Prostate gland (tissue), 2 donors: Measurements from ENCODE around the gene STRA8. TPM values are rescaled to one million over a fixed set of nuclear protein-coding genes. Genes with fewer than 3 reads are reported as not detected.

Experiments used
- DNase-seq: peaks from one replicate; pipeline ENCODE4 v3.0.0-alpha.2; 2019; ENCODE audit warnings: low spot score
- H3K27ac ChIP-seq, 2 donors: fragments of 200-600 bp; sonication (generic); 2 replicates each; pipeline ENCODE4 v1.5.1; 2017 to 2019
- H3K27me3 ChIP-seq: fragments of 200-600 bp; sonication (generic); replicated peaks from 2 replicates; pipeline ENCODE4 v1.5.1; 2019; ENCODE audit not compliant: insufficient read depth
- H3K36me3 ChIP-seq, 2 donors: fragments of 200-600 bp; sonication (generic); 1 replicate in 1 of 2; 2 replicates in 1 of 2; pipeline versions ENCODE4 v1.5.1 to v1.8.1; 2017 to 2019
- H3K4me1 ChIP-seq: fragments of 200-600 bp; sonication (generic); replicated peaks from 2 replicates; pipeline ENCODE4 v1.5.1; 2019
- H3K4me3 ChIP-seq, 2 donors: fragments of 200-600 bp; sonication (generic); 2 replicates each; pipeline ENCODE4 v1.5.1; 2017 to 2019
- H3K9me3 ChIP-seq: fragments of 200-600 bp; sonication (generic); 2 replicates; pipeline ENCODE4 v1.5.1; 2017
- POLR2A ChIP-seq: fragments of 450-650 bp; IDR thresholded peaks from one replicate; pipeline ENCODE4 v1.6.1; 2016; ENCODE audit warnings: antibody characterized with exemption, mild to moderate bottlenecking
- POLR2AphosphoS5 ChIP-seq: sonication (generic); formaldehyde crosslinking; IDR thresholded peaks from one replicate; pipeline ENCODE4 v1.6.1; 2017; ENCODE audit warnings: antibody characterized with exemption
- WGBS: methylation state at CpG from one replicate; pipeline ENCODE4 v1.1.5; 2018; 5-methylcytosine and 5-hydroxymethylcytosine counted together
- intact Hi-C: fragments of 100-400 bp; cut with DNase I; formaldehyde crosslinking; loops from one replicate; pipeline ENCODE4 v1.14.2; 2022
- total RNA-seq, 2 donors: library from RNA; depleted of rRNA; stranded (reverse); fragments of >200 nt; gene quantifications; one replicate each; pipeline ENCODE4 v1.1.0, GENCODE V29; 2016
- TF ChIP-seq, protein P1 (sequence below), 4 experiments: fragments of 200-600 bp in 2 of 4; fragments of 450-650 bp in 2 of 4; sonication (generic) in 2 of 4; IDR thresholded peaks; 1 replicate in 3 of 4; 2 replicates in 1 of 4; pipeline ENCODE4 v1.5.1; 2016 to 2019; ENCODE audit warnings: antibody characterized with exemption in 4 of 4, mild to moderate bottlenecking in 2 of 4, moderate library complexity in 2 of 4

The STRA8 gene, protein sequence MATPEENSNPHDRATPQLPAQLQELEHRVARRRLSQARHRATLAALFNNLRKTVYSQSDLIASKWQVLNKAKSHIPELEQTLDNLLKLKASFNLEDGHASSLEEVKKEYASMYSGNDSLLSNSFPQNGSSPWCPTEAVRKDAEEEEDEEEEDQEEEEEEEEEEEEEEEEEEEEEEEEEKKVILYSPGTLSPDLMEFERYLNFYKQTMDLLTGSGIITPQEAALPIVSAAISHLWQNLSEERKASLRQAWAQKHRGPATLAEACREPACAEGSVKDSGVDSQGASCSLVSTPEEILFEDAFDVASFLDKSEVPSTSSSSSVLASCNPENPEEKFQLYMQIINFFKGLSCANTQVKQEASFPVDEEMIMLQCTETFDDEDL
- not detected for total RNA-seq

DNA sequence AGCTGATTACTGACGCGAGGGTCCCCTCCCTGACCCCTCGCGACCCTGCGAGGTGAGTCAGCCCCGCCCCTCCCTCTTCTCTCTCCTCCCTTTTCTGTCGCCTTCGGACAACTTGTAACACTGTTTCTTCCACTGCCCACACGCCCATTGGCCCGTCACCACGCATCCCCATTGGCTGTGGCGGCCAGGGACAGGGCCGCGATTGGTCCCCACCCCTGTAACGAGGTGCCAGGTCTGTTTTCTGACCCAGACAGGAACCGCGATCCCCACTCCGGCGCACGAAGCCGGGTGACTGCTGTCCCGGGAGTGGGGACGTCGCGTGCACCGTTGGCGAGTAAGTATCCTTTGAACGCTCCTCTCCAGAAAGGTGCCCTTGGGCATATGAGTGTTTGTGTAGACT, at the start of gene STRA8:
Gene STRA8, plus strand, starts transcription at position 269 of the 400 bp plus-strand sequence. CDS start 6,687 bp downstream, outside the sequence.
- DNase-seq: no peak
- Histone ChIP-seq H3K27ac (no peak within 1 kb of the TSS), H3K4me3 (no peak within 1 kb of the TSS), H3K27me3 (no peaks in the 10 kb centered on the region), H3K36me3 (no peaks in the 10 kb centered on the region), H3K4me1 (no peaks in the 10 kb centered on the region), H3K9me3 (no peaks in the 10 kb centered on the region)
- TF ChIP-seq, protein P1, sequence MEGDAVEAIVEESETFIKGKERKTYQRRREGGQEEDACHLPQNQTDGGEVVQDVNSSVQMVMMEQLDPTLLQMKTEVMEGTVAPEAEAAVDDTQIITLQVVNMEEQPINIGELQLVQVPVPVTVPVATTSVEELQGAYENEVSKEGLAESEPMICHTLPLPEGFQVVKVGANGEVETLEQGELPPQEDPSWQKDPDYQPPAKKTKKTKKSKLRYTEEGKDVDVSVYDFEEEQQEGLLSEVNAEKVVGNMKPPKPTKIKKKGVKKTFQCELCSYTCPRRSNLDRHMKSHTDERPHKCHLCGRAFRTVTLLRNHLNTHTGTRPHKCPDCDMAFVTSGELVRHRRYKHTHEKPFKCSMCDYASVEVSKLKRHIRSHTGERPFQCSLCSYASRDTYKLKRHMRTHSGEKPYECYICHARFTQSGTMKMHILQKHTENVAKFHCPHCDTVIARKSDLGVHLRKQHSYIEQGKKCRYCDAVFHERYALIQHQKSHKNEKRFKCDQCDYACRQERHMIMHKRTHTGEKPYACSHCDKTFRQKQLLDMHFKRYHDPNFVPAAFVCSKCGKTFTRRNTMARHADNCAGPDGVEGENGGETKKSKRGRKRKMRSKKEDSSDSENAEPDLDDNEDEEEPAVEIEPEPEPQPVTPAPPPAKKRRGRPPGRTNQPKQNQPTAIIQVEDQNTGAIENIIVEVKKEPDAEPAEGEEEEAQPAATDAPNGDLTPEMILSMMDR (IDR thresholded peaks at IDR 0.05): no peak
- TF ChIP-seq POLR2AphosphoS5: no peak
- no peak for TF ChIP-seq POLR2A
- intact Hi-C loops: no loop called here
- 96% methylated on average over 28 of the region's 28 CpGs for WGBS

DNA sequence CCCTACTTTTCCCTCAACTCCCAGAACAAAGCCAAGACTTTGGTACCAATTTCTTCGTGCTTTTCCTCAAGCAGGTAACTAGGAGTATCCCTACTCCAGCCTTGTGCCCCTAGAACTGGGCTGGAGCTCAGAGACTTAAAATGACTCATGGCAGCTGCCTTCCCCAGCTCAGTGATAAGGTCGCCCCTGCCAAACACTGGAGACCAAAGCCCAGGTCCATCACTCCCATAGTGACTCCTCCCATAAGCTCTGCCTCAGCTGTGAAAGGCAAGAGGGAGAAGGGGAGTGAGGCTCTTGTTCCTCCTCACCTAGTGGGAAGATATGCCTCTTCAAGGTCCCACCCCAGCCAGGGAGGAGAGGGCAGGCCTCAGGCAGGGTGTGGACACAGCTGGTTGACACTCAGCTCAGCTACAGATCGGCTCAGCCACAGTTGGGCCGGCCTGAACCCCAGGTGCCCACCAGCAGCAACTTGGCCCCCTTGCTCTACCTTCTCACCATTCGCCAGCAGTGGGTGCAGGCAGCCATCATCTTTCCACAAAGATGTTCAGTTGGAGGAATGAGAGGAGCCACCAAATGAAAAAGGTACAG, 49.3 kb upstream of the STRA8 start:
- H3K36me3 ChIP-seq: peaks cover 8 to 22% of the 10 kb centered on the region in 2 donors
- no peak for TF ChIP-seq POLR2A
- TF ChIP-seq, protein P1 (IDR thresholded peaks at IDR 0.05): no peak
- no peak for TF ChIP-seq POLR2AphosphoS5
- H3K9me3 ChIP-seq: no peaks in the 10 kb centered on the region
- WGBS: 97% methylated on average over 5 of the region's 5 CpGs
- DNase-seq: no peak
- no peaks in the 10 kb centered on the region for H3K4me1 ChIP-seq
- intact Hi-C loops: no loop called here
- H3K27ac ChIP-seq: no peak overlapping the region
- no peaks in the 10 kb centered on the region for H3K27me3 ChIP-seq
- no peak overlapping the region for H3K4me3 ChIP-seq

DNA sequence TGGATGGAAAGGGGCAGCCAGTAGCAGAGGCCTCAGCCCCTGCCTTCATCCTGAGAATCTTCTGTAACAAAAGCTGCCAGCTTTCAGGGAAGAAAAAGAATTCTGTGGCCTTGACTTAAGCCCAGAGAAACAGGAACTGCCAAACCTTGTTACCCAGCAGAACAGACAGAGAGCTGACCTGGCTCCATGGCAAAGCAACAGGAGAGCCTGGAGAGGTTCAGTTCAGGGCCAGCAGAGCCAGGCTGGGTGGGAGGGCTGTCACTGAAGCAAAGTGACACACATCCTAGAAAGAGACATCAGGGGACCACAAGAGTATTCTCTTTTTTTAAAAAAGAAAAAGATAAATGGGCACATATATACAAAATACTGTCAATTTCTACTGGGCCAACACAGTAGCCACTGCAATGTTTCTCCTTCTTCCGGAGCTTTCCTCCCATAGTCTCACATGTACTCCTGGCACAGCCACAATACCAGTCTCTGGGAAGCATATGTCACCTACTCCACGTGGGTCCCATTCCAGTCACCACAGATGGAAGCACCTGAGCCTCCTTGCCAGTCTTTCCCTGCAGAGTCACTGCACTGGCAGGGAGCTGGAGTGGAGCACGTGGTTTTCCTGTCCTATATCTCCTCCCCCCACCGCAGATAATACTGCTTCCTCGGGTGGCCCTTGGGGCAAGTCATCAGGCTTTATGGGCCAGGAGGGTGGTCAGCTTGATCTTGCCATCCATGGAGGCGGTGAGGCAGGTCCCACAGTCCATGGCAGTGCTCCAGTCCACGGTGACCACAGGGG, 48.0 kb upstream of the STRA8 start:
- 94% methylated on average over 7 of the region's 7 CpGs for WGBS
- TF ChIP-seq POLR2A (no peak), POLR2AphosphoS5 (no peak)
- TF ChIP-seq, protein P1 (IDR thresholded peaks at IDR 0.05): no peak
- Histone ChIP-seq H3K4me3 (no peak overlapping the region), H3K36me3 (peaks cover 8 to 22% of the 10 kb centered on the region in 2 donors), H3K27me3 (no peaks in the 10 kb centered on the region), H3K27ac (no peak overlapping the region), H3K9me3 (no peaks in the 10 kb centered on the region), H3K4me1 (no peaks in the 10 kb centered on the region)
- no peak for DNase-seq
- intact Hi-C loops: no loop called here

DNA sequence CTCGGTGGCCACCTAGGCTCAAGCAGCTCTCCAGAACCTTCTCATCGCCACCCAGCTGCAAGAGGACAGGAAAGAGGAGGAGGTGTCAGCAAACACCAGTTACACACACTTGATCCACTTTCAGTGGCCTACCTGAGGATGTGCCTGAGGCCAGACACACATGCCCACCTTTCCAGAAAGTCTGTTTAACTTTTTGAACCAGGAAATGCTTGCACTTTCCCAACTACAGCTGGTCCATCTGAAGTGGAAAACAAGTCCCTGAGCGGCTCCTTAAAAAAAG, 47.4 kb upstream of the STRA8 start:
- H3K27me3 ChIP-seq: no peaks in the 10 kb centered on the region
- no peaks in the 10 kb centered on the region for H3K9me3 ChIP-seq
- 96% methylated on average over 3 of the region's 3 CpGs for WGBS
- TF ChIP-seq, protein P1 (IDR thresholded peaks at IDR 0.05): no peak
- TF ChIP-seq POLR2AphosphoS5 (no peak), POLR2A (no peak)
- H3K27ac ChIP-seq: no peak overlapping the region
- H3K4me3 ChIP-seq: no peak overlapping the region
- no peaks in the 10 kb centered on the region for H3K4me1 ChIP-seq
- no peak for DNase-seq
- peaks cover 8 to 22% of the 10 kb centered on the region in 2 donors for H3K36me3 ChIP-seq
- intact Hi-C loops: no loop called here
